NCI-H1436 (cell line): ENCODE measurements around the gene MARCHF10.

Experiments
- DNase-seq: peaks from one replicate; lab custom pipeline; 2025; lab: John Stamatoyannopoulos, UW

The MARCHF10 gene

DNA sequence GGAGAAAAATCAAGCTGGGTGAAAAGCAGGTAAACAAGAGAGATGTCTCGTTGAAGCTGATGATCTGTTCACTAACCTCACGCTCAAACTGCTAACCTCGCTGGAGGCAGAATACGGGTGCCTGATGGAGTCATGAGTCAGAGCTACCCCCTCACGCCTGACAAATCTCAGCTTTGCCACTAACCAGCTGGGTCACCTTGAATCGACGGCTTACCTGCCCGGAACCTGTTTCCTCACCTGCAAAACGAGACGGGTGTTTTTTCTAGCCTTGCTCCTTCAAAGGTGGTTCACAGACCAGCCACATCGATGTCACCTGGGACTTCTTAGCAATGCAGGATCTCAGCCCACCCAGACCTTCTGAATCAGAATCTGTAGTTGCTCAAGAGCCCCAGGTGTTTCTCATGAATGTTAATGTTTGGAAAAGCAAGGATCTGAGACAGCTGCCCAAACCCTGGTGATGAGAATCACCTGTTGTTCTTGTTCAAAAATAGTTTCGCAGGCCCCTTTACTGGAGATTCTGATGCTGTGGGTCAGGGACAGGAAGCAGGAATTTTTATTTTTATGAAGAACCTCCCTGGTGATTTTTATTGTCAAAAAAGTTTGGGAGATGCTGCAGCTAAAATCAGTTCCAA lies 56.9 kb downstream of the MARCHF10 start:
- DNase-seq: no peak

DNA sequence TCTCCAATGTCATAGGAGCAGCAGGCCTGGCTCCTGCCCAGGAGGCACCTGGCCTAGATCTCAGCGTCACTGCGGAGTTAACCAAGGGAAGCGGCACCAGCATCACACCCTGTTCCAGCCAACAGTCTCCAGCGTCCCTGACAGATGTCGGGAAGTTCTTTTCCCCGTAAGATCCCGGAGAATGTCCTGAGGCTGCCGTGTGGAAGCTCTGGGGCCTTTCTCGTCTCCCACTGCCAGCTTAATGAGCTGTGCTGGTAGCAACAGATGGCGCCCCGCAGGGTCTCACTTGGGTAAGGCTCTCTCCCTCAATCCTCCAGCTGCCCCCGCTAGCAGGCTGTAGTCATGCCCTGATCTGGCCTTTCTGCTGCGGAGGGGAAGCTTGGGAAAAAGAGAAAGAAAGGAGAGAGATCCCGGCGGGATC lies 57.5 kb downstream of the MARCHF10 start:
- no peak for DNase-seq

DNA sequence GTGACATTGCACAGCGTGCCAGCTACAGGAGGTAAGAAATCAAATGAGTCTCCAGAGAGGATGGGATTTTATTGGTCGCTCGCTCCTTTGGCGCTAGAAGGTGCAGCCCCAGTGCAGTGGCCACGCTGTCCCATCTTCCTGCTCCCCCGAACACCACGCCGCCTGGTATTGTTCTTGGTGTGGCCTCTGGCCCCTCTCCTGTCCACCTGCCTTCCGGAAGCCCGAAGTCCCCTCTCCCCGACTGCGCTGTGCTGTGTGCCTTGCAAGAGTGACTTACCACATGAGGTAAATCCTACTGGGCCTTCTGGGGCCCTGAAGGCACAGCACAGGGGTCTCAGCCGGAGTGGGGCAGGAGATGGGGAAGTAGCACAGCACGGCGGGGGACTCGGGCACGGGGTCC lies 58.2 kb downstream of the MARCHF10 start:
- no peak for DNase-seq

DNA sequence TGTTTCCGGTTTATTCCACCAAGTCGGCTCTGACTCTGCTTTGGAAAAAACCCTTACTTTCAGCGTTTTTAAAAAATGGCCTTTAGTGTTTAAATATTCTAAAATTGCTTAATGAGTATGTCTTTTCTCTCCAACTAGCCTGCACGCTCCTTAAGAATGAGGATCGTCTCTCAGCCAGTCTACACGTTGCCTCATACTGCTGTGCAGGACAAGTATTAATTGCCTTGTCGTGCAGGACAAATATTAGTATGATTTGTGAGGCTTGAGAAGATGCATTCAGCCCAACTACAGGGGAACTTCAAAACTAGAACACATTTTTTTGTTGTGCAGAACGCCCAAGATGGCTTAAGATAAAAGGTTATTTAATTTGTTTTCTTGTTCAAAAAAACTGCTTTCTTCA lies 61.2 kb downstream of the MARCHF10 start:
- no peak for DNase-seq

DNA sequence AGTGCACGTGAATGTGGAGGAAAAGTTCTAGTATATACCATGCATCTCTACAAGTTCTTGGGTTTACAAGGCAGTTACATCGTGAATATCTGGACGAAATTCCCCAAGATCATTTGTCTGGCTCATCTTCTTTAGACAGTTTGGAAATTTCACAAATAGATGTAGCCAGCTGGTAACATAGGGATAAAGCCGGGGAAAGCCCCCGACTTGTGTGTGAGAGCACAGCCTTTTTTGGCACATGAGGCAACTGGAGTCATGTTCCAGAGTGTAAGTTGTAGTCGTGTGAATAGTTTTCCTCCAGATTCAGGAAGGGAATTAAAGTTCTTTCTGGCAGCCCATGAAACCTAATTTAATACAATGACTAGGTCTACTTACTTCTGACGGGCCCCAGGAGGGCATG lies 62.3 kb downstream of the MARCHF10 start:
- no peak for DNase-seq

DNA sequence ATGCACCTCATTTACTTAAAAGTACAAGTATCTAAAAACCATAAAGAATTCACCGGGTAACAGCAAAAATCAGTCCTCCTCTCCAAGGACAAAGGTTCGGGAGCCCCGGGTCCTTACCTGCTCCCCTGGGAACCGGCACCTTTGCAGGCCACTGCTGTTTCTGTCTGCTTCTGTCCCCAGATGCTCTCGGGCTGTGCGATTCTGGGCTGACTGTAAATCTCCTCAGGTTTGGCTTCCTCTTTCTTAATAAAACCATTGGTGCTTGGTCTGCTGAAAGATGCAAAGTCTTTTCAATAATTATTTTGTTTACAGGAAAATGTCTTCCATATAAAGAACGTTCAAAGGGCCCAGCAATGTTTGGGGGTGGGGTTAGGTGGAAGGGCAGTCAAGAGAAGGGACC lies 63.9 kb downstream of the MARCHF10 start:
- DNase-seq: no peak

DNA sequence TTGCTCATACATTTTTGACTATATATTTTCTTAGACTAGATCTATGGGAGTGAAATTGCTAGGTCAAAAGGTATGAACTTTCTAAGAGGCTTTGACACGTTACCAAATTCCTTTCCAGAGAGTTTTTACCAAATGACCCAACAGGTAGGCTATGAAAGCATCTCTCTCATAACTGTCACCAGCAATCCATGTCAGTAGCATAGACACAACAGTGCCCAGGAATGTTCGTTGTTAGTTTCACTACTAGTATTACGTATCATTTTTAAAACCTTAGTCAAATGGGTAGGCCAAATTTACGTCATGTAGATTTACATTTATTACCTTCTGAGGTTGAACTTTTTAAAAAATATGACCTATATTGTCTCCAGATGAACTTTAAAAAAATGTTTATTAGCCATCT lies 66.8 kb downstream of the MARCHF10 start:
- DNase-seq: no peak

DNA sequence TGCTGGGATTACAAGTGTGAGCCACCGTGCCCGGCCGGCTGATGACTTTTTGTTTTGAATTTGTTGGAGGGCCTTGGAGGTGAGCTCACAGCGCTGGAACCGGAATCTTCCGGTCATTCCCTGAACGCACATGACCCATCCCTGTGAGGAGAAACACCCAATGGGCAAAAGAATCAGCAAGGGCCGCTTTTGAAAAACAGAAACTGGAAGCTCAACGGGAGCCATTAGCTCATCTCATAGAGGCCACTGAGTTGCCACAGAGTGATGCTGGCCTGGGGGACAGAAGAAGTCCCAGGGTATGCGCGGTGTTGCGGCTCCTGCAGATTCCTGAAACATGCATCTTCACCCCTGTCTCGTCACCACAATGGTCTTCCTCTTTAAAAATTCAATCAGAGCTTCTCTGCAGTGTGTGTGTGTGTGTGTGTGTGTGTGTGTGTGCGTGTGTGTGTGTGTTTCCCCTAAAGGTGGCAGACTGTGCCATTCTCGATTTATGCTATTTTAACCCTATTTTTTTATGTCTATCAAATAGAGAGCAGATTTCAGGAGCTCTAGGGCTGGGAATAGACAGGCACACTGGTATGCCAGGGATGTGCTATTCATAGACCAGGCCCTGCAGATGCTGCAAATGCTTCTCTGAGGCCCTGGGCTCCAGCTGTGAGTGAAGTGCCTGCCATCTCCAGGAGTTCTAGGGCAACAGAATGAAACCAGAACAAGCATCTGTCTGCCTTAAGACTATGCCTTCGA lies 68.3 kb downstream of the MARCHF10 start:
- no peak for DNase-seq

DNA sequence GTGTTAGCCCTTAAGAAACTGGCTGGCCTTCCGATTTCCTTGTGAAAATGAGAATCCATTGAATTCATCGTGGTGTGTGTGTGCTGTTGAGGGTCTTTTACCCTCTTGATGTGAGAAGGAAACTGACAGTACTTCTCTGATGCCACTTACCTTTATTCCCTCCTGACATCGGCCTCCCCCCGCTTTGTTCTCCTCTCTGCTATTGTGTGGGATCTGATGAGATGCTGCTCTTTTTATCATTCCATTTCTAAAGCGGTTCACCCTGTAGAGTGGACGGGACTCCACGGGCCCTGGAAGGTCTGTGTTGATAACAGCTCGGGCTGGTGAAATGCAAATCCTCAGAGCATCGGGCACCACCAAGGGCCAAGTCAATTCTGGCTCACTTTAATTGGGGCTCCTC lies 69.8 kb downstream of the MARCHF10 start:
- DNase-seq: no peak

DNA sequence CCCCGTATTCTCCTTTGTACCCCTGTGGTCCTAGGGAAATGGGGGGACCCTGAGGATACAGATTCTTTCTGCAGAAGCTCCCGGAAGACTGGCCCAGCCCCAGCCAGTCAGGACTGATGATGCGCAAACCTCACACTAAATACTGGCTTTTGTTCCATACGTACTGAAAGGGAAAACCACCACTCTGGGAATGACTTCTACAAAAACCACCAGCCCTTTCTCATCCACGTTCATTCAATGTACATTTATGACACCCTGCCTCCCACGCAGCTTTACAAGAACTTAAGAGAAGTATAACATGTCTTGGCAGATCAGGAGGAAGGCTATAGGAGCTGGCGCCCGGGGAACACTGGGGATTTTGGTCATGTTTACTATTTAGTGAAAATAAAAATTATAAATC lies 70.6 kb downstream of the MARCHF10 start:
- no peak for DNase-seq

DNA sequence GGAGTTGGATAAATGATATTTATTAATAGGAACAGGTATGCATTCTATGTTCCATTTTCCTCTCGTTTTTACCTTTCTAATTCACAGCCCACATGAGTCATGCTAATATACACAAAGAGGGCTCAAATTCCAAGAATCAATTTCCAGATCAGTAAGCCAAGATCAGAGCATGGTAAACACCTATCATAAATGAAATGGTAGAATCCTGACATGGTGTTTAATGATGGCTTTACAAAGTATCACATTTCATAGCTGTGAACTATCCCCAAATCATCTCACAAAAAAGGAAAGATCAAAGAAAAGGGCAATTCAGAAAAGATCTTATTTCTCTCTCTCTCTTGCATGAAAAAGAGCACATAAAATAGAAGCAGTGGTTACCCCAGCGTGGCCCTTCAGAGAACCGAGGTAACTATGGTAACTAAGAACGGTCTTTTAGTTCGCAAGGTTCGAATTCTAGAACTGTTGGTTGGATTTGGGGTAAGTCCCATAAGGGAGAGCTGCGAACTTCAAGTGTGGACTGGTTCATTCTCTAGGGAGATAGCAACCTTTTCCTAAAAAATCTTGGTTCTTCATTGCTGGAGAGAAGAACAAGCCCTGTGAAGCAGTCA lies 73.0 kb downstream of the MARCHF10 start:
- DNase-seq: no peak

DNA sequence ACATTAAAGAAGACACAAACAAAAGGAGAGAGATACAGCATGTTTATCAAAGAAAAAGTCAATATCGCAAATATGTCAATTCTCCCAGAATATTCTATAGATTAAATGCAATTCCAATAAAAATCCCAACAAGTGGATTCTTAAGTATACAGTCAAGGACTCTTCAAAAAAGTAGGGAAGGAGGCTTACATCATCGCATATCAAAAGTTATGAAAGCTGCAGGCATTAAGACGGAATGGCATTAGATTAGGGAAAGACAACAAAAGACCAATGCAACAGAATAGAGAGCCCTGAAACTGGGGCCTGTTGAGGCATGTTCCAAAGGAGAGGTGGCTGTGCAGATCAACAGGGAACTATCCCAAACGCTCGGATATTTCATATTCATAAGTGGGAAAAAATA lies 76.0 kb downstream of the MARCHF10 start:
- no peak for DNase-seq

DNA sequence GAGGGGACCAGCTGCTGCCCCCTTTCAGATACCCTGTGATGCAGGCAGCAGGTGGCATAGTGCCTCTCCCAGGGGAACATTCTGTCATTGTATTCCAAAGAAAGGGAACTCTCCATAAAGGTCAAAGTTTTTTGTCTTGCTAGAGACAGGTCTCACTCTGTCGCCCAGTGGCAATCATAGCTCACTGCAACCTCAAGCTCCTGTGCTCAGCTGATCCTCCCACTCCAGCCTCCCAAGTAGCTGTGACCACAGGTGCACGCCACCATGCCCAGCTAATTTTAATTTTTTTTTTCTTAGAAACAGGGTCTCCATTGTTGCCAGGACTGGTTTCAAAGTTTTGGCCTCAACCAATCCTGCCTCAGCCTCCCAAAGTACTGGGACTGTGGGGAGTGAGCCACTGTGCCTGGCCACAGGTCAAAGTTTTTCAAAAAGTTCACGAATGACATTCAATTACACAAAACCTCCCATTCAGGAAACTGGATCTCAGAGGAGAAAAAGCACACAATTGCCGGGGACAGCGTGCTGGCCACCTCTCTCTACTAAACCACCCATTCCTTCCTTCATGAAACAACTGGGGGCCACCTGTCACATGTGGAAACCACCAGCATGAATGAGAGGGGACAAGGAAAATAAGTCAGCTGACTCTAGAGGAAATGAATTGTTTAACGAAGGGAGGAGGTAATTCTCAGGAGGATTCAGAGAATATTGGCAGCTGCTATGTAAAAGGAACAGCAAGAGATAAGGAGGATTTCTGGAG lies 80.0 kb downstream of the MARCHF10 start:
- peak; percentile 53 for DNase-seq

DNA sequence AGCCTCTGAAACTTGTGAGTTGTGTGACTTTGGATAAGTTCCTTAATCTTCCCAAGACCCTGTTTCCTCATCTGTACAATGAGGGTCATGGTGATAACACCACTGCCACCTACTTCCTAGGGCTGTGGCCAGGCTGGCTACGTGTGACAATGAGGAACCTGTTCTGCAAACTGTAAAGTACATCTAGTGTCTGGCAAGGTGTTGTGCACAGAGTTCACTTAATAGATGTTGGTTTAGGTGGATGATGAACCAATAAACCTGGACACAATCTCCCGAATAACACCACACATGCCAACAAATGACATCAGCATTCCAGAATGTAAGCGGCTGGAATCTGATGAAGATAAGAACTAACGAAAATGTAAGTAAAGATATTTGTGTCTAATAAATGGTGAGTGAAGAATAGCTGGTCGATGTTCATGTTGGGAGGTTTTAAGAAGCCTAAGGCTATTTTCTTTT lies 82.3 kb downstream of the MARCHF10 start:
- DNase-seq: no peak

DNA sequence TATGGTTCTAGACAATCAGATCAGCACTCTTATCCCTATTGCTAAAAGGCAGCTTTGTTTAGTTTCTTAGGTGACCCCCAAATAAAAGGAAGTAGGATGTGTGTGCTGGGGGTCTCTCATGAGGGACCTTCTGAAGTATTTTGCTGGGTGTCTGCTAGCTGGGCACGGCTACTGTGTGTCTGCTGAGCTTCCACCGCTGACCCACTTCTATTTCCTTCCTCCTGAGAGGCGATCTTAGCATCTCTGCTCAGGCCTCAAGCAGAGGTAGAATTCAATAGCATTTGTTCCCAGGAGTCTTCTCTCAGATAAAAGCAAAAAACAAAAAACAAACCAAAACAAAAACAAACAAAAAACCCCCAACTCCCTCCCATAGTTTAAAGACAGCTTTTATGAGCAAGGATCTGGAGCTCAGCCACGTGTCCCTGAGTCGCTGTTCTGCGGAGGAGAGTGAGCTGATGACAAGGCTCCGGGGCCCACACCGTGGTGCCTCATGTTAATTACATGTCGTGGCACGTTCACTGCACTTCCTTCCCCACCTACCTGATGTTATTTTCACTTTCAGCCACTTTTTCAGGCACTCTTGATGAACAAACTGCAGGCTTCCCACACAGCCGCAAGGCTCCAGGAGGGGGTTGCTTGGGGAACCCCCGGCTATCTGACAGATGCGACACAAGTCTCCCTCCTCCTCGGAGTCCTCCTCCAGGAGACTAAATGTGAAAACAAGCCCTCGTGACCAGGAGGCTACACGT lies 83.5 kb downstream of the MARCHF10 start:
- DNase-seq: no peak

DNA sequence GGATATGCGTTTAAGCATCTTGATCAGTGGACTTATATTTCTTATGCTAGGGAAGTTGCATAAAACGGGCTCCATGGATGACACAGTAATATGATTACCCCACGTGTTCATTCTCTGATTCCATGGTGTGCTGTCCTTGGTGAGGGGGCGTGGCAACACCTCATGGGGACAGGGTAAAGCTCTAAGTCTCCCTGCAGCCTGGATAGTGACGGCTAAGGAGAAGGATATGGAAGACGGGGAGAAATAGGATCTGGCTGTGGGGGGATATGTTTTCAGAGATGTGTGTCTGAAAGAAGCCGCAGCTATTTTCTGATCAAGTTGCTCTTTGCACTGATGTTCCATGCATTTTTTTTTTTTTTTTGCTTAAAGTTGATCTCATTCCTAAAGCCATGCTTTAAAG lies 84.3 kb downstream of the MARCHF10 start:
- DNase-seq: peak; percentile 58

DNA sequence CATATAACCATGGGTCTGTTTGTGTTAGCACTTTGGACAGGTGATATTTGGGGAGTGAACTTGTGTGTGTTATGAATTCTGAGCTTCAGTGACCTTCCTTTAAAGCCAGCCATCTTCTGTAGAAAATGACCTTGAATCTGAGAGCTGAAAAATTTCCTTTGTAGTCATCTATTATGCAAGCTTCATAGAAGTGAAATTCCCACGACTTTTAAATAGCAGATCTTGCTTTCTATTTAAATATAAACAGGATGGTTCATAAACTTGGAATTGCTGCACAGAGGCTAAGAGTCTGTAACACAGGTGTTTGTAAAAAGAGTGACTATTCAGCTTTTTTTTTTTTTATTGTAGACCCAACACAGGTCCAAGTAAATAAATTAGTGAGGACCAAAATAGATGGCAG lies 85.5 kb downstream of the MARCHF10 start:
- no peak for DNase-seq

DNA sequence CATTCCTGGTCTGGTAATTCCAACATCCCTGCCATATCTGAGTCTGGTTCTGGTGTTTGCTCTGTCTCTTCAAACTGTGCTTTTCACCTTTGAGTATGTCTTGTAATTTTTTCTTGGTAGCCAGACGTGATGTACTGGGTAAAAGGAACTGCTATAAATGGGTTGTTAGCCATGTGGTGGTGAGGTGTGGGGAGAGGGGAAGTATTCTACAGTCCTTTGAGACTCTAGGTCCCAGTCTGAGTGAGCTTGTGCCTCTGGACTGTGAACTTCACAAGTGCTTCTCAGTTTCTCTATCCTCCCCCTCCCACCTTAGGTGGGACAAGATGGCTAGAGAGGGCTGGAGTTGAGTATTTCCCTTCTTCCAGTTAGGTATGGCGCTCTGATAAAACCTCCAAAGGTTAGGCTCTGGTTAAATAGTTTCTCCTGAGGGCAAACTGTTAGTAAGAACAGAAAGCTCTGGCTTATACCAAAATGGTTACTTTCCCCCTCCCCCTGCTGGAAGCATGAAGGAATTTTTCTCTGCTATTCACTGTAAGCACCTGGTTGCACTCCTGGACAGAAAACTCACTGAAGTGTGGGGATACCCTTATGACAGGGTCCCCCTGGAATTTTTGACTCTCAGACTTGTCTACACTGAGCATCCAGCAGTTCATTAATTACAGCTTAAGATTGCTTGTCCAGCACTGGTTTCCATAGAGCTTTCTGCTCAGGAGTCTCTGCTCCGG lies 87.8 kb downstream of the MARCHF10 start:
- DNase-seq: no peak

DNA sequence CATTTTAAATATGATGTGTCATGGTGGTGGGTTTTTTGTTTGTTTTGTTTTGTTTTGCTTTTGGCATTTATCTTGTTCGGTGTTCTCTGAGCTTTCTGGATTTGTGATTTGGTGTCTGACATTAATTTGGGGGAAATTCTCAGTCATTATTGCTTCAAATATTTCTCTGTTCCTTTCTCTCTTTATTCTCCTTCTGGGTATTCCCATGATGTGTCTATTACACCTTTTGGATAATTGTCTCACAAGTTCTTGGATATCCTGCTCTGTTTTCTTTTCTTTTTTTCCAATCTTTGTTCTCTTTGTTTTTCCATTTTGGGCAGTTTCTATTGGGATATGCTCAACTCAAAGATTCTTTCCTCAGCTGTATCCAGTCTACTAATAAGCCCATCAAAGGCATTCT lies 88.5 kb downstream of the MARCHF10 start:
- no peak for DNase-seq

DNA sequence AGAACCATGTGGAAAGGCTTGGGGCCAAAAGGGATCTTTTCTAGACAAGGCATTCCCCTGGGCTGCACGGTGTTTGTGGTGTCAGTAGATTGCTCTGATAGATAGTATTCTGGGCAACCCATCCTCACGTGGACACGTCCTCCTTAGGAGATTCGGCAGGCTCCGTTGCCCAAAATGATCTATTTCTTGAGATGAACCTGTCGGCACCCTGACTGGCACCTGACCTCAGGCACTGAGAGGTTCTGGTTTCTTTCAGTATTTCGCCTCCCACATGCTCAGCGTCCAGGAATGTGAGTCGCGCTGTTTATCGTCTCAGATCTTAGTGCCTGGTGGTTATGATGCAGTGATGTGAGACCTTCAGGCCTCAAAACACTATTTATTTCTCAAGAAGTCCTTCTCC lies 89.7 kb downstream of the MARCHF10 start:
- DNase-seq: no peak

DNA sequence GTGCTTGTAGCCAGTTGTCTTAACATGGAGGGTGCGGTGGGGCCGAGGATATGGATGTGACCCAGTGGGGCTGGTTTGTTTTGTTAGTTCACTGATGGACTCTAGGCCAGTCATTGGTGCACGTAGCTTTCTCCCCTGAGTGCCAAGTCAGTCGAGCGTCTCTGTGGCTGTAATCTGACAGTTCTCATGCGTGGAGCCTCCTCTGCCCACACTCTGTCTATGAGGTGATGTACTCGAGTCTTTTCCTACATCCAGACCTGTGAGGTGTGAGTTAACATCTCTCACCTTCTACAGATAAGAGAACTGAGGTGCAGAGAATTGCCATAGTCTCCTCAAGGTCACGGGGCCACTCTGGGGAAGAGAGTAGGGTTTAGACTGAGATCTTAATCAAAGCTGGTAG lies 90.2 kb downstream of the MARCHF10 start:
- DNase-seq: no peak

DNA sequence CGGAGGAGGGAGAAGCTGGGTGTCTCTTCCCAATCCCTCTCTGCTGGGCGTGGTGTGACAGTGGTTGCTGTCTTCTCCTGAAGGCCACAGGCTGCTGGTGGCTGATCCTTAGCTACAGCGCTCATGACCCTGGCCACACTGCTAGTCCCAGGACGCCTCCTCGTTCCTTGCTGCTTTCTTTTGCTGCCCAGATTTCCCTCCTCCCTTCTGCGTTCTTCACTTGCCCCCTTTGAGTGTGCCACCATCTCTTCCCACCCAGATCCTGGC lies 90.6 kb downstream of the MARCHF10 start:
- no peak for DNase-seq
